HepG2 (cell line): ENCODE results near the gene TTC23. TPM values are rescaled to one million over a fixed set of nuclear protein-coding genes. Genes with fewer than 3 reads are reported as not detected.

ENCODE experiments used
- BCL3 ChIP-seq: sonication (generic); formaldehyde crosslinking; IDR thresholded peaks from 2 replicates; pipeline ENCODE4 v1.5.1; 2020; ENCODE audit warnings: mild to moderate bottlenecking, missing genetic modification reagents, moderate library complexity
- CCAR2 ChIP-seq: fragments of 200-400 bp; formaldehyde crosslinking; optimal IDR thresholded peaks from 2 replicates; pipeline ENCODE3; 2018; ENCODE audit warnings: low read depth, mild to moderate bottlenecking, low read length, moderate library complexity
- CENPBD1 ChIP-seq: sonication (generic); formaldehyde crosslinking; IDR thresholded peaks from 2 replicates; pipeline ENCODE4 v1.8.0; 2022; ENCODE audit warnings: missing genetic modification reagents, low read depth, mild to moderate bottlenecking, borderline replicate concordance
- GTF2F1 ChIP-seq: fragments of 150-350 bp; IDR thresholded peaks from 2 replicates; pipeline ENCODE4 v1.6.1; 2014; ENCODE audit warnings: low read length
- LCORL ChIP-seq, 2 experiments: fragments of 450-650 bp in 1 of 2; sonication (generic) in 1 of 2; formaldehyde crosslinking in 1 of 2; IDR thresholded peaks; 2 replicates each; pipeline versions ENCODE4 v1.5.0 to v1.6.1; 2017 to 2020; ENCODE audit warnings: antibody characterized with exemption in 1 of 2, missing genetic modification reagents in 1 of 2
- MATR3 ChIP-seq: sonication (generic); formaldehyde crosslinking; IDR thresholded peaks from 2 replicates; pipeline ENCODE4 v1.4.0; 2020; ENCODE audit warnings: missing genetic modification reagents
- MLX ChIP-seq: IDR thresholded peaks from 2 replicates; pipeline ENCODE4 v1.6.1; 2016
- NAIF1 ChIP-seq: sonication (generic); formaldehyde crosslinking; IDR thresholded peaks from 2 replicates; pipeline ENCODE4 v1.5.0; 2020; ENCODE audit warnings: mild to moderate bottlenecking, missing genetic modification reagents, borderline replicate concordance
- NCOA2 ChIP-seq: sonication (generic); formaldehyde crosslinking; IDR thresholded peaks from 2 replicates; pipeline ENCODE4 v1.8.0; 2022; ENCODE audit warnings: inconsistent platforms
- PBX3 ChIP-seq: sonication (generic); formaldehyde crosslinking; IDR thresholded peaks from 2 replicates; pipeline ENCODE4 v1.8.1; 2023; ENCODE audit warnings: missing genetic modification reagents, inconsistent platforms, borderline replicate concordance
- POLR2AphosphoS5 ChIP-seq: IDR thresholded peaks from 2 replicates; pipeline ENCODE4 v1.6.1; 2012; ENCODE audit warnings: low read depth, low read length
- REPIN1 ChIP-seq: sonication (generic); formaldehyde crosslinking; IDR thresholded peaks from 2 replicates; pipeline ENCODE4 v1.8.0; 2022; ENCODE audit warnings: missing genetic modification reagents, low read depth, mild to moderate bottlenecking, borderline replicate concordance
- RXRB ChIP-seq: IDR thresholded peaks from 2 replicates; pipeline ENCODE4 v1.6.1; 2016; ENCODE audit warnings: borderline replicate concordance, missing genetic modification reagents, missing compliant biosample characterization
- TAF1 ChIP-seq: sonication (generic); formaldehyde crosslinking; IDR thresholded peaks from 2 replicates; pipeline ENCODE4 v1.4.0; 2020; ENCODE audit warnings: missing genetic modification reagents
- TBX2 ChIP-seq: sonication (generic); formaldehyde crosslinking; IDR thresholded peaks from 2 replicates; pipeline ENCODE4 v1.5.0; 2020; ENCODE audit warnings: missing genetic modification reagents, mild to moderate bottlenecking, borderline replicate concordance
- THYN1 ChIP-seq: sonication (generic); formaldehyde crosslinking; IDR thresholded peaks from 2 replicates; pipeline ENCODE4 v1.8.1; 2023; ENCODE audit warnings: low read depth, mild to moderate bottlenecking, moderate library complexity, missing genetic modification reagents, borderline replicate concordance
- TSC22D2 ChIP-seq: sonication (generic); formaldehyde crosslinking; IDR thresholded peaks from 2 replicates; pipeline ENCODE4 v1.5.1; 2020; ENCODE audit warnings: missing genetic modification reagents, mild to moderate bottlenecking, borderline replicate concordance
- YEATS2 ChIP-seq: sonication (generic); formaldehyde crosslinking; IDR thresholded peaks from 2 replicates; pipeline ENCODE4 v1.4.0; 2020; ENCODE audit warnings: missing genetic modification reagents, borderline replicate concordance
- ZBTB20 ChIP-seq: sonication (generic); formaldehyde crosslinking; IDR thresholded peaks from 2 replicates; pipeline ENCODE4 v1.8.1; 2023; ENCODE audit warnings: missing genetic modification reagents, low read depth, mild to moderate bottlenecking, borderline replicate concordance
- ZBTB44 ChIP-seq: sonication (generic); formaldehyde crosslinking; IDR thresholded peaks from 2 replicates; pipeline ENCODE4 v1.4.0; 2020; ENCODE audit warnings: missing genetic modification reagents
- ZFP90 ChIP-seq: sonication (generic); formaldehyde crosslinking; IDR thresholded peaks from 2 replicates; pipeline ENCODE4 v1.8.0; 2022; ENCODE audit warnings: missing genetic modification reagents, mild to moderate bottlenecking, inconsistent platforms, borderline replicate concordance
- ZNF589 ChIP-seq: sonication (generic); formaldehyde crosslinking; conservative IDR thresholded peaks from 2 replicates; pipeline ENCODE4 v1.8.0; 2022; ENCODE audit warnings: mild to moderate bottlenecking, moderate library complexity, missing genetic modification reagents
- ZNF883 ChIP-seq: sonication (generic); formaldehyde crosslinking; IDR thresholded peaks from 2 replicates; pipeline ENCODE4 v1.5.1; 2020; ENCODE audit warnings: mild to moderate bottlenecking, missing genetic modification reagents; ENCODE audit errors: not compliant biosample characterization
- polyA plus RNA-seq, 8 experiments: library from polyadenylated mRNA; depleted of rRNA in 3 of 8; stranded (reverse) in 7 of 8; unstranded in 1 of 8; fragments of >200 nt; fragmentation: Illumina TruSeq in 4 of 8; extraction: Trizol in 4 of 8; gene quantifications; 2 replicates each; pipeline versions ENCODE4 v1.2.1 to v1.2.3, GENCODE V29; 2011 to 2016; ENCODE audit warnings: low read depth in 4 of 8, missing spikeins in 1 of 8, mixed read lengths in 1 of 8; ENCODE audit not compliant: insufficient read depth in 1 of 8
- total RNA-seq, 5 experiments: library from RNA; depleted of rRNA; stranded (reverse); fragments of >200 nt; fragmentation: Illumina TruSeq; extraction: Trizol; gene quantifications; 2 replicates each; pipeline ENCODE4 v1.2.3, GENCODE V29; 2016; ENCODE audit warnings: low read depth in 1 of 5

The TTC23 gene
- total and polyA plus RNA-seq, 2 of the 13 experiments (the other 11 are each of a cell fraction or from before 2014, with no cell fraction given) = 1.6 to 11.7 TPM

- TF ChIP-seq MATR3 (CRISPR knock-in tag) (no peak), THYN1 (no peak), REPIN1 (peak; percentile 31; the same call in 1 of the 2 replicates), CCAR2 (no peak), CENPBD1 (CRISPR knock-in tag) (no peak), TAF1 (CRISPR knock-in tag) (peak; percentile 78), POLR2AphosphoS5 (peak; percentile 90), ZBTB20 (peak; percentile 63; the same call in 1 of the 2 replicates), YEATS2 (CRISPR knock-in tag) (peak; percentile 93), ZFP90 (CRISPR knock-in tag) (no peak), LCORL (IDR thresholded peaks at IDR 0.05) (no peak), LCORL (CRISPR knock-in tag; IDR thresholded peaks at IDR 0.05) (peak; percentile 48; the same call in 1 of the 2 replicates), GTF2F1 (no peak), ZNF883 (no peak), NCOA2 (CRISPR knock-in tag) (no peak), ZNF589 (CRISPR knock-in tag) (no peak), TBX2 (CRISPR knock-in tag) (peak; percentile 37; the same call in 1 of the 2 replicates), ZBTB44 (CRISPR knock-in tag) (no peak), NAIF1 (0 out of 2 replicates have a peak, but pooled peaks have one; percentile 72), TSC22D2 (CRISPR knock-in tag) (0 out of 2 replicates have a peak, but pooled peaks have one; percentile 21), PBX3 (CRISPR knock-in tag) (no peak), BCL3 (CRISPR knock-in tag) (no peak), RXRB (peak; percentile 48; the same call in 1 of the 2 replicates), MLX (CRISPR knock-in tag) (no peak)
Observed at GRCh38 chr15:99250857-99251841, 1.8 kb upstream of the TTC23 start, which contains the start of gene LRRC28 (continued).
